Measurements from ENCODE around the gene CHPF.

Gene CHPF

DNA sequence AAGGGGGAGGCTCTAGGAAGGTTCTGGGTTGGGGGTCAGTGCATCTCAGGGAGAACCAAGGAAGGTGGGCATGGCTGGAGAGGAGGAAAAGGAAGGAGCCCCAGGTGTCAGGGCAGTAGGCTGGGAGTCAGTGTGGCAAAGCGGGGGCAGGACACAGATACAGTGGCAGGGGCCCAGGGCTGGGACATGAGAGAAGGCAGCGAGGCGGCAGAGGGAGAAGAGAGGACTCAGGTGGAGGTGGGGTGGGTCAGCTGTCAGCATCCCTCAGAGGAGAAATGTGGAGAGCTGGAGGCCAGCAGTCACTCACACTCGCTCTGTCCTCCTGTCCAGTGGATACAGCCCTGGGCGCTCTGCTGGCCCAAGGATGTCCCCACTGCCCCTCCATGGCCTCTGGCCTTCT is 50.5 kb downstream of the CHPF start:
- no peak for DNase-seq

DNA sequence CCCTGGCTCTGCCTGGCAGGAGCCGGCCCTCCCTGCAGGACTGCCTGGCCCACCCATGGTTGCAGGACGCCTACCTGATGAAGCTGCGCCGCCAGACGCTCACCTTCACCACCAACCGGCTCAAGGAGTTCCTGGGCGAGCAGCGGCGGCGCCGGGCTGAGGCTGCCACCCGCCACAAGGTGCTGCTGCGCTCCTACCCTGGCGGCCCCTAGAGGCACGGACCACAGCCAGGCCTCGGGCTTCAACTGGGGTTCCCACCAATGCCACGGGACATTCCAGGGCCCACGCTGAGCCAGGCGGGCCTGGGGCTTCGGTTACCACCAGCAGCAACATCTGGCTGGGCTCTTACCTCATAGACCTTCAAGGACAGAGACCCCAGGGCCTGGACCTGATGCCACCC is 51.0 kb downstream of the CHPF start:
- DNase-seq, result no peak

DNA sequence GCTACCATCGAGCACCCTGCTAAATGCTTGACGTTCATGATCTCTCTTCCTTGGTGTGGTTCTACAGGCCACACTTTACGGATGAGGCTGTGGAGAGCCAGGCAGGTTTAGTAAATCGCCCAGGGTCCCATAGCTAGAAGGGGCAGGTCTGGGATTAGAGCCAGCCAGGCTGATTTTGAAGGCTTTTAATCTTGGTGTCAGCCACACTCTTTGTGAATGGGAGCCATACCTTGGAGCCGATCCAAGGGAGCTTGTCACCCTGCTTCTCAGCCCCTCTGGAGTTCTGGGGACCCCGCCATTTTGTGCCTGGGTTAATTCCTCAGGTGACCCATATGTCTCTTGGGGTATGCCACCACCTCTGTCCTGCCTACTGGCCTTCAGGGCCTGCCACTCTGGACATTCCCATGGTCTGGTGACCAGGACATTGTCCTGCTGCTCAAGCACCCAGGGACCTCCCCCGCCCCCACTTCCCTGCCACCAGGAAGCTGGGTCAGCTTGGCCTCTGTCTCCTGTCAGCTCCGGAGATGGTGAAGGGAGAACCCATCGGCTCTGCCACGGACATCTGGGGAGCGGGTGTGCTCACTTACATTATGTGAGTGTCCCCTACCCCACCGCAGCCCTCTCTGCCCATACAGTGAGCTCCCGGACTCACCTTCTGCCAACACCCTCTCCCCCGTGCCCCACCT is 52.2 kb downstream of the CHPF start:
- DNase-seq, result no peak

DNA sequence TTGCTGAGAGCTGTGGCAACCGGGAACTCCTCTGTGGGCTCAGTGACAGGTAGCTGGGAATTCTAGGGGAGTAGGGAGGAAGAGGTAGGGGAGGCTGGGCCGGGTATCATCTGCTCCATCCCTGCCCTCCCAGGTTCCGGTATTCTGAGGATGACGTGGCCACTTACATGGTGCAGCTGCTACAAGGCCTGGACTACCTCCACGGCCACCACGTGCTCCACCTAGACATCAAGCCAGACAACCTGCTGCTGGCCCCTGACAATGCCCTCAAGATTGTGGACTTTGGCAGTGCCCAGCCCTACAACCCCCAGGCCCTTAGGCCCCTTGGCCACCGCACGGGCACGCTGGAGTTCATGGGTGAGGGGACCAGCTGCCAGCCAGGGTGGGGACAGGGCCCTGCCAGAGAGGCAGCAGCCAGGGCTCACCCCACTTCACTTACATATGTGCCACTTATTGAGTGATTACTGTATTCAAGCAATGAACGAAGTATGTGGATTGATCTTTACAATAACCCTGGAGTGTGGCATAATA is 52.9 kb downstream of the CHPF start:
- DNase-seq, result no peak

DNA sequence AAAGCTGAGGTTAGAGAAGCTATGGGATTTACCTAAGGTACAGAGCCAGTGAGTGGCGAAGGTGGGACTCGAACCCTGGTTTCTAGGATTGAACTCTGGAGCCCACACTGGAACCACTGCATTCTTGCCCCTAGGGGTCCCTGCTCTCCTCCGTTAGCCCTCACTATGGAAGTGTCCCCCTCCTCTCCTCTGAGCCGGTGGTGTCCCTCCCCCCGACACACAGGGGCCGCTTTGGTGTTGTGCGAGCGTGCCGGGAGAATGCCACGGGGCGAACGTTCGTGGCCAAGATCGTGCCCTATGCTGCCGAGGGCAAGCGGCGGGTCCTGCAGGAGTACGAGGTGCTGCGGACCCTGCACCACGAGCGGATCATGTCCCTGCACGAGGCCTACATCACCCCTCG is 53.4 kb downstream of the CHPF start:
- DNase-seq, result no peak

DNA sequence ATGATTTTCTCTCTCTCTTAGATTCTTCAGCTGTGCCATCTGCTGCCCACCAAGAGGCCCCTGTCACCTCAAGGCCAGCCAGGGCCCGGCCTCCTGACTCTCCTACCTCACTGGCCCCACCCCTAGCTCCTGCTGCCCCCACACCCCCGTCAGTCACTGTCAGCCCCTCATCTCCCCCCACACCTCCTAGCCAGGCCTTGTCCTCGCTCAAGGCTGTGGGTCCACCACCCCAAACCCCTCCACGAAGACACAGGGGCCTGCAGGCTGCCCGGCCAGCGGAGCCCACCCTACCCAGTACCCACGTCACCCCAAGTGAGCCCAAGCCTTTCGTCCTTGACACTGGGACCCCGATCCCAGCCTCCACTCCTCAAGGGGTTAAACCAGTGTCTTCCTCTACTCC is 54.3 kb downstream of the CHPF start:
- DNase-seq, result no peak
